Brain microvascular endothelial cell (primary cell): ENCODE data around the gene FADS2.

Experiments used
- DNase-seq: peaks from one replicate; pipeline ENCODE4 v3.0.0-alpha.2; 2020
- H3K27ac ChIP-seq: fragments of 250-450 bp; sonication (Bioruptor Pico); 2 replicates; pipeline ENCODE4 v1.5.1; 2020; ENCODE audit warnings: mild to moderate bottlenecking, moderate library complexity
- H3K27me3 ChIP-seq: fragments of 250-450 bp; sonication (Bioruptor Pico); replicated peaks from 2 replicates; pipeline ENCODE4 v1.5.1; 2020; ENCODE audit warnings: mild to moderate bottlenecking
- H3K36me3 ChIP-seq: fragments of 250-450 bp; sonication (Bioruptor Pico); replicated peaks from 2 replicates; pipeline ENCODE4 v1.5.1; 2020; ENCODE audit warnings: mild to moderate bottlenecking
- H3K4me3 ChIP-seq: 2 replicates; pipeline ENCODE4 v1.5.1; 2011; ENCODE audit warnings: low read depth, mild to moderate bottlenecking, control low read depth, low read length, moderate library complexity
- in situ Hi-C: cut with HindIII; loops from 2 replicates; pipeline ENCODE4 v1.10.0; 2017; ENCODE audit warnings: low sequenced_read_pairs, low pct_ligation_motif_present
- TF ChIP-seq, protein P1 (sequence below): IDR thresholded peaks from 2 replicates; pipeline ENCODE4 v1.5.1; 2011; ENCODE audit warnings: low read depth, mild to moderate bottlenecking, moderate library complexity, low read length, control low read depth, inconsistent platforms; ENCODE audit errors: missing control alignments

The FADS2 gene

DNA sequence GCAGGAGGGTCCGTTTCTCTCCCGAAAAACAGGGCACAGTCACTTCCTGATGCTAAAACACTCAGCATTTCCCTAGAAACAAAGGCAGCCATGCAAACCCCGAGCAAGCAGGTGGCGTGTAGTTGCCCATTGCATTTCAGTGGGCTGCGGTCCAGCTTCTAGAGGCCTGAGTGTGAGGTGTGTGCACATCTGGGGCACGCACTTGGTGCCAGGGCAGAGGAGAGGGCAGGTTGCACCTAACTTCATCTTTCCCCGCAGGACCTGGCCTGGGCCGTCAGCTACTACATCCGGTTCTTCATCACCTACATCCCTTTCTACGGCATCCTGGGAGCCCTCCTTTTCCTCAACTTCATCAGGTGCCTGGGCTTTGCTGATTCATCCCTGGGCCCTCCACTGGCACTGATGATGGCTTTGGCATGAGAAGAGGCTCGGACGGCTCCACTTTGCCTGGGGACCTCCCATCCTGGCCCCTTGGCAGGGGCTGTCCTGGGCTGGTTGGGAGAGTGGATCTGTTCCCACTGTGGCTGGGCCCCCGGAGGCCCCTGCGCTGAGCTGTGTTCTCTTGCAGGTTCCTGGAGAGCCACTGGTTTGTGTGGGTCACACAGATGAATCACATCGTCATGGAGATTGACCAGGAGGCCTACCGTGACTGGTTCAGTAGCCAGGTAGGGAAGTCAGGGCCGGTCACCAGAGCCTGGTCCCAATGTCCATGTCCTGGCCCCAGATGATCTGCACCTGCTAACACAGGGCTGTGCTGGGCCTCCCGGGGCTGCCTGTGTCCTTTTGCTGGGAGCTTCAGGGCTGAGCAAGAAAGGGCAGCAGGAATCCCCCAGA is 34.8 kb downstream of the FADS2 start:
- Histone ChIP-seq H3K4me3 (no peak overlapping the region), H3K27ac (no peak overlapping the region), H3K36me3 (peaks cover 62% of the 10 kb centered on the region), H3K27me3 (no peaks in the 10 kb centered on the region)
- no peak for DNase-seq
- TF ChIP-seq, protein P1, sequence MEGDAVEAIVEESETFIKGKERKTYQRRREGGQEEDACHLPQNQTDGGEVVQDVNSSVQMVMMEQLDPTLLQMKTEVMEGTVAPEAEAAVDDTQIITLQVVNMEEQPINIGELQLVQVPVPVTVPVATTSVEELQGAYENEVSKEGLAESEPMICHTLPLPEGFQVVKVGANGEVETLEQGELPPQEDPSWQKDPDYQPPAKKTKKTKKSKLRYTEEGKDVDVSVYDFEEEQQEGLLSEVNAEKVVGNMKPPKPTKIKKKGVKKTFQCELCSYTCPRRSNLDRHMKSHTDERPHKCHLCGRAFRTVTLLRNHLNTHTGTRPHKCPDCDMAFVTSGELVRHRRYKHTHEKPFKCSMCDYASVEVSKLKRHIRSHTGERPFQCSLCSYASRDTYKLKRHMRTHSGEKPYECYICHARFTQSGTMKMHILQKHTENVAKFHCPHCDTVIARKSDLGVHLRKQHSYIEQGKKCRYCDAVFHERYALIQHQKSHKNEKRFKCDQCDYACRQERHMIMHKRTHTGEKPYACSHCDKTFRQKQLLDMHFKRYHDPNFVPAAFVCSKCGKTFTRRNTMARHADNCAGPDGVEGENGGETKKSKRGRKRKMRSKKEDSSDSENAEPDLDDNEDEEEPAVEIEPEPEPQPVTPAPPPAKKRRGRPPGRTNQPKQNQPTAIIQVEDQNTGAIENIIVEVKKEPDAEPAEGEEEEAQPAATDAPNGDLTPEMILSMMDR = no peak
- in situ Hi-C loops = no loop called here

DNA sequence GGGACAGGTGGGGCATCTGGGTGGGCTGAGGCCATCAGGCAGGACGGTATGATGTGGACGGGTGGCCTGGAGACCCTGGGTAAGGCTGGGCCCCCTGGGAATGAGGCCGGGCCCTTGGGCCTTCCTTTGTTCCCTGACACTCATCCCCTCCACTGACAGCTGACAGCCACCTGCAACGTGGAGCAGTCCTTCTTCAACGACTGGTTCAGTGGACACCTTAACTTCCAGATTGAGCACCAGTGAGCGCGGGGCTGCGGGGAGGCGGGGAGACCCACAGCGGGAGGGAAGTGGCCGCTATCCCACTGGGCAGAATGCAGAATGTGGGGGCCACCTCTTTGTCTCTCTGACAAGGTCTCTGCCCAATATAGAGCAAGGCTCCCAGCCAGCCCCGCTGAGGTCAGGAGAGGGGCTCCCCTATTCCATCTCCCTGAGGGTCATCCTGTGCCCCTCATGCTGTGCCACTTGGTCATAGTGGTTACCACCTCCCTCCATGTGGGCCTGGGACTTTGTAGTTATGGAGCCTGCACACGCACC is 35.5 kb downstream of the FADS2 start:
- DNase-seq = no peak
- in situ Hi-C loops = no loop called here
- TF ChIP-seq, protein P1 = no peak
- H3K27me3 ChIP-seq = no peaks in the 10 kb centered on the region
- peaks cover 55% of the 10 kb centered on the region for H3K36me3 ChIP-seq
- H3K27ac ChIP-seq = no peak overlapping the region
- H3K4me3 ChIP-seq = no peak overlapping the region

DNA sequence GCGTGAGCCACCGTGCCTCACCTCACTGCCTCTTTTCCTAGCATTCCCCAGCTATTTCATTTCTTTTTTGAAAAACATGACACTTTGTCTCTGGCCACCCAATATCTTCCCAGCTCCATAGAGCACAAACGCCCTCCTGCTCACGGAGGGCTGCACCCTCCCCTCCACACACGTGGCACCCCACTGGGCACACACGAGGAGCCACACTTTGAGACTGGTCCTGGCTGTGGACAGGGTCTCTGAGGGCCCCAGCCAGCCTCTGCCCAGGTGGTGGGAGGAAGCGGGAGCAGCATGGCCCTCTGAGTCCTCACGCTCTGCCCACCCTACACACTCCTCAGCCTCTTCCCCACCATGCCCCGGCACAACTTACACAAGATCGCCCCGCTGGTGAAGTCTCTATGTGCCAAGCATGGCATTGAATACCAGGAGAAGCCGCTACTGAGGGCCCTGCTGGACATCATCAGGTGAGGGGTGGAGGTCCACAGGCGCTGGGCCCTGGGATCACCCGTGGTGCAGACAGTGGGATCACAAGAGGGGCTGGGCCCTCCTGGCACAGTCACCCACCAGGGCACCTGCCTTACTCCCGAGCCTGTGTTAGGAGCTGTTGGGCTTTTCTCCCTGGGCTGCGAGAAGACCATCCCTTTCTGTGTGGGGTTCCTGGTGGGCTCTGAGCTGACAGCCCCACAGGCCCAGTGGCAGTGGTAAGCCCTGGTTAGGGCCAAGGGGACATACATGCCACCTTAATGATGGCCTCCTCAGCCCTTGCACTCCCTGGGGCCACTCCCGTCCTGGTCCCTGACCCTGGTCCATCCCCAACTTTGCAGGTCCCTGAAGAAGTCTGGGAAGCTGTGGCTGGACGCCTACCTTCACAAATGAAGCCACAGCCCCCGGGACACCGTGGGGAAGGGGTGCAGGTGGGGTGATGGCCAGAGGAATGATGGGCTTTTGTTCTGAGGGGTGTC is 37.0 kb downstream of the FADS2 start:
- in situ Hi-C loops = no loop called here
- no peak overlapping the region for H3K27ac ChIP-seq
- H3K27me3 ChIP-seq = no peaks in the 10 kb centered on the region
- H3K4me3 ChIP-seq = no peak overlapping the region
- DNase-seq = no peak
- peaks cover 44% of the 10 kb centered on the region for H3K36me3 ChIP-seq
- TF ChIP-seq, protein P1 = no peak

DNA sequence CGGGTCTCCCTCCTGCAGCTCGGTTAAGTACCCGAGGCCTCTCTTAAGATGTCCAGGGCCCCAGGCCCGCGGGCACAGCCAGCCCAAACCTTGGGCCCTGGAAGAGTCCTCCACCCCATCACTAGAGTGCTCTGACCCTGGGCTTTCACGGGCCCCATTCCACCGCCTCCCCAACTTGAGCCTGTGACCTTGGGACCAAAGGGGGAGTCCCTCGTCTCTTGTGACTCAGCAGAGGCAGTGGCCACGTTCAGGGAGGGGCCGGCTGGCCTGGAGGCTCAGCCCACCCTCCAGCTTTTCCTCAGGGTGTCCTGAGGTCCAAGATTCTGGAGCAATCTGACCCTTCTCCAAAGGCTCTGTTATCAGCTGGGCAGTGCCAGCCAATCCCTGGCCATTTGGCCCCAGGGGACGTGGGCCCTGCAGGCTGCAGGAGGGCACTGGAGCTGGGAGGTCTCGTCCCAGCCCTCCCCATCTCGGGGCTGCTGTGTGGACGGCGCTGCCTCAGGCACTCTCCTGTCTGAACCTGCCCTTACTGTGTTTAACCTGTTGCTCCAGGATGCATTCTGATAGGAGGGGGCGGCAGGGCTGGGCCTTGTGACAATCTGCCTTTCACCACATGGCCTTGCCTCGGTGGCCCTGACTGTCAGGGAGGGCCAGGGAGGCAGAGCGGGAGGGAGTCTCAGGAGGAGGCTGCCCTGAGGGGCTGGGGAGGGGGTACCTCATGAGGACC is 38.3 kb downstream of the FADS2 start:
- DNase-seq = no peak
- TF ChIP-seq, protein P1 = no peak
- in situ Hi-C loops = no loop called here
- Histone ChIP-seq H3K27ac (no peak overlapping the region), H3K27me3 (no peaks in the 10 kb centered on the region), H3K4me3 (no peak overlapping the region), H3K36me3 (peaks cover 38% of the 10 kb centered on the region)

DNA sequence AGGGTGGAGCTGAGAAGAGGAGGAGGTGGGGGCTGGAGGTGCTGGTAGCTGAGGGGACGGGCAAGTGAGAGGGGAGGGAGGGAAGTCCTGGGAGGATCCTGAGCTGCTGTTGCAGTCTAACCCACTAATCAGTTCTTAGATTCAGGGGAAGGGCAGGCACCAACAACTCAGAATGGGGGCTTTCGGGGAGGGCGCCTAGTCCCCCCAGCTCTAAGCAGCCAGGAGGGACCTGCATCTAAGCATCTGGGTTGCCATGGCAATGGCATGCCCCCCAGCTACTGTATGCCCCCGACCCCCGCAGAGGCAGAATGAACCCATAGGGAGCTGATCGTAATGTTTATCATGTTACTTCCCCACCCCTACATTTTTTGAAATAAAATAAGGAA is 38.9 kb downstream of the FADS2 start:
- H3K36me3 ChIP-seq = peaks cover 33% of the 10 kb centered on the region
- H3K27me3 ChIP-seq = no peaks in the 10 kb centered on the region
- no peak overlapping the region for H3K27ac ChIP-seq
- no peak overlapping the region for H3K4me3 ChIP-seq
- in situ Hi-C loops = no loop called here
- no peak for DNase-seq
- TF ChIP-seq, protein P1 = no peak
